Measurements from ENCODE around the gene SCAF4.

GRCh38 chr21:31698461-31698860, 33.5 kb downstream of the SCAF4 start:
- TF ChIP-seq, protein P1, sequence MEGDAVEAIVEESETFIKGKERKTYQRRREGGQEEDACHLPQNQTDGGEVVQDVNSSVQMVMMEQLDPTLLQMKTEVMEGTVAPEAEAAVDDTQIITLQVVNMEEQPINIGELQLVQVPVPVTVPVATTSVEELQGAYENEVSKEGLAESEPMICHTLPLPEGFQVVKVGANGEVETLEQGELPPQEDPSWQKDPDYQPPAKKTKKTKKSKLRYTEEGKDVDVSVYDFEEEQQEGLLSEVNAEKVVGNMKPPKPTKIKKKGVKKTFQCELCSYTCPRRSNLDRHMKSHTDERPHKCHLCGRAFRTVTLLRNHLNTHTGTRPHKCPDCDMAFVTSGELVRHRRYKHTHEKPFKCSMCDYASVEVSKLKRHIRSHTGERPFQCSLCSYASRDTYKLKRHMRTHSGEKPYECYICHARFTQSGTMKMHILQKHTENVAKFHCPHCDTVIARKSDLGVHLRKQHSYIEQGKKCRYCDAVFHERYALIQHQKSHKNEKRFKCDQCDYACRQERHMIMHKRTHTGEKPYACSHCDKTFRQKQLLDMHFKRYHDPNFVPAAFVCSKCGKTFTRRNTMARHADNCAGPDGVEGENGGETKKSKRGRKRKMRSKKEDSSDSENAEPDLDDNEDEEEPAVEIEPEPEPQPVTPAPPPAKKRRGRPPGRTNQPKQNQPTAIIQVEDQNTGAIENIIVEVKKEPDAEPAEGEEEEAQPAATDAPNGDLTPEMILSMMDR (conservative IDR thresholded peaks at IDR 0.05): no peak
- no peak for TF ChIP-seq ZFX (IDR thresholded peaks at IDR 0.05)

Measured in C4-2B (cell line).